ENCODE results near the gene MYO7B. TPM values are rescaled to one million over a fixed set of nuclear protein-coding genes. Genes with fewer than 3 reads are reported as not detected.

Gene MYO7B
- total and polyA plus RNA-seq, 9 of the 15 experiments (the other 6 are each of a cell fraction or from before 2014, with no cell fraction given): 0.08 TPM; not detected in 8

GRCh38 chr2:127618551-127619202, 83.2 kb downstream of the MYO7B start (continued):
- no peak for TF ChIP-seq ZNF212 (CRISPR knock-in tag; IDR thresholded peaks at IDR 0.05)

- FAIRE-seq: no peak
- TF ChIP-seq ASH1L (IDR thresholded peaks at IDR 0.05; ENCODE audit: borderline replicate concordance, low read depth, partially characterized antibody) (no peak), ZNF133 (CRISPR knock-in tag; IDR thresholded peaks at IDR 0.05) (no peak), RHOXF2B (CRISPR knock-in tag; conservative IDR thresholded peaks at IDR 0.05) (no peak), TBP (optimal IDR thresholded peaks at IDR 0.05; ENCODE audit: low read depth, low read length) (no peak), HEY1 (CRISPR knock-in tag; IDR thresholded peaks at IDR 0.05; ENCODE audit: borderline replicate concordance) (no peak), SMARCA5 (IDR thresholded peaks at IDR 0.05) (no peak), SREBF2 (CRISPR knock-in tag; IDR thresholded peaks at IDR 0.05) (no peak), KDM5B (IDR thresholded peaks at IDR 0.05; ENCODE audit: insufficient replicate concordance, low read depth, low read length) (no peak), CC2D1A (IDR thresholded peaks at IDR 0.05) (no peak), ILK (tag; IDR thresholded peaks at IDR 0.05; ENCODE audit: borderline replicate concordance, low read depth) (no peak), FOXK2 (conservative IDR thresholded peaks at IDR 0.05 in 1 of 2, IDR thresholded peaks at IDR 0.05 in 1 of 2; ENCODE audit: low read depth in 2 of 2) (no peak)
- TF ChIP-seq, protein P1, sequence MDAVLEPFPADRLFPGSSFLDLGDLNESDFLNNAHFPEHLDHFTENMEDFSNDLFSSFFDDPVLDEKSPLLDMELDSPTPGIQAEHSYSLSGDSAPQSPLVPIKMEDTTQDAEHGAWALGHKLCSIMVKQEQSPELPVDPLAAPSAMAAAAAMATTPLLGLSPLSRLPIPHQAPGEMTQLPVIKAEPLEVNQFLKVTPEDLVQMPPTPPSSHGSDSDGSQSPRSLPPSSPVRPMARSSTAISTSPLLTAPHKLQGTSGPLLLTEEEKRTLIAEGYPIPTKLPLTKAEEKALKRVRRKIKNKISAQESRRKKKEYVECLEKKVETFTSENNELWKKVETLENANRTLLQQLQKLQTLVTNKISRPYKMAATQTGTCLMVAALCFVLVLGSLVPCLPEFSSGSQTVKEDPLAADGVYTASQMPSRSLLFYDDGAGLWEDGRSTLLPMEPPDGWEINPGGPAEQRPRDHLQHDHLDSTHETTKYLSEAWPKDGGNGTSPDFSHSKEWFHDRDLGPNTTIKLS (IDR thresholded peaks at IDR 0.05; ENCODE audit: borderline replicate concordance, low read depth): no peak
- TF ChIP-seq, protein P2, sequence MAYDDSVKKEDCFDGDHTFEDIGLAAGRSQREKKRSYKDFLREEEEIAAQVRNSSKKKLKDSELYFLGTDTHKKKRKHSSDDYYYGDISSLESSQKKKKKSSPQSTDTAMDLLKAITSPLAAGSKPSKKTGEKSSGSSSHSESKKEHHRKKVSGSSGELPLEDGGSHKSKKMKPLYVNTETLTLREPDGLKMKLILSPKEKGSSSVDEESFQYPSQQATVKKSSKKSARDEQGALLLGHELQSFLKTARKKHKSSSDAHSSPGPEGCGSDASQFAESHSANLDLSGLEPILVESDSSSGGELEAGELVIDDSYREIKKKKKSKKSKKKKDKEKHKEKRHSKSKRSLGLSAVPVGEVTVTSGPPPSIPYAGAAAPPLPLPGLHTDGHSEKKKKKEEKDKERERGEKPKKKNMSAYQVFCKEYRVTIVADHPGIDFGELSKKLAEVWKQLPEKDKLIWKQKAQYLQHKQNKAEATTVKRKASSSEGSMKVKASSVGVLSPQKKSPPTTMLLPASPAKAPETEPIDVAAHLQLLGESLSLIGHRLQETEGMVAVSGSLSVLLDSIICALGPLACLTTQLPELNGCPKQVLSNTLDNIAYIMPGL (CRISPR knock-in tag; IDR thresholded peaks at IDR 0.05): no peak
These were observed 83.7 kb downstream of the MYO7B start for GRCh38 chr2:127619203-127619590.

More at GRCh38 chr2:127619203-127619590, 83.7 kb downstream of the MYO7B start:
- Histone ChIP-seq H3K4me1 (replicated peaks in 1 of 2; ENCODE audit: control insufficient read depth in 2 of 2, insufficient read depth in 2 of 2, low read length in 2 of 2) (peaks cover 0 to 9% of the 10 kb centered on the region in 2 experiments; a peak in 2 of 5 replicates), H3K36me3 (ENCODE audit: control insufficient read depth, insufficient read depth, low read length) (no peaks in the 10 kb centered on the region), H3K4me3 (no peak overlapping the region), H3K9me1 (ENCODE audit: control insufficient read depth, insufficient read depth, low read length) (no peaks in the 10 kb centered on the region), H3K9me3 (replicated peaks; ENCODE audit: control insufficient read depth, insufficient read depth, low read depth, low read length) (no peaks in the 10 kb centered on the region), H3K9ac (ENCODE audit: insufficient read depth in 1 of 2, low read depth in 2 of 2, low read length in 2 of 2) (no peak overlapping the region), H3K79me2 (ENCODE audit: control insufficient read depth, insufficient read depth, low read length) (no peaks in the 10 kb centered on the region), H3K4me2 (ENCODE audit: insufficient read depth, low read length) (no peak overlapping the region), H2AFZ (ENCODE audit: low read depth, low read length) (no peak overlapping the region), H3K27me3 (ENCODE audit: control insufficient read depth in 2 of 2, insufficient read depth in 2 of 2, low read length in 2 of 2) (peaks cover 45 to 61% of the 10 kb centered on the region in 2 experiments), H3K27ac (ENCODE audit: extremely low read depth, low read depth, low read length) (no peak overlapping the region), H4K20me1 (replicated peaks; ENCODE audit: control insufficient read depth, insufficient read depth, low read length) (peaks cover 2% of the 10 kb centered on the region; the same call in 1 of the 2 replicates)
- ATAC-seq: no peak
- WGBS (ENCODE audit: insufficient coverage, low coverage, missing lambda C conversion rate): 0% methylated on average over 2 of the region's 6 CpGs
- no peak for DNase-seq (ENCODE audit: extremely low read depth in 1 of 4, low spot score in 3 of 4)
- in situ Hi-C loops (cut with MboI) (no loop called here), intact Hi-C loops (cut with micrococcal nuclease) (no loop called here)
- POLR2A ChIA-PET: interaction anchor here (0.5 to 0.6 kb wide), 2 partner anchors 17 to 78 kb away, joined by 3 to 4 read pairs; no protein-coding TSS in a partner anchor
- CTCF ChIA-PET (ENCODE audit: low intra/inter-chr PET ratio): no interaction called here
- BruUV-seq (replicated peaks): no TSS peak

Measured in K562 (cell line).